Memory B cell (primary cell): ENCODE measurements around the gene LARGE1.

Experiments used
- ATAC-seq: fragments of 150-1000 bp; cut with Tn5 transposase; 2 replicates; pipeline ENCODE4 v1.10.0; 2021; ENCODE audit warnings: low read depth, mild to moderate bottlenecking, moderate library complexity
- DNase-seq, 2 donors: peaks; one replicate each; pipeline ENCODE4 v3.0.0; 2022; ENCODE audit warnings: low spot score in 2 of 2
- H3K27ac Mint-ChIP-seq: one replicate; pipeline ENCODE4 v1.8.0; 2022; ENCODE audit warnings: mild to moderate bottlenecking, moderate library complexity, mixed read lengths
- H3K27me3 Mint-ChIP-seq: one replicate; pipeline ENCODE4 v1.8.0; 2022; ENCODE audit warnings: mixed read lengths
- H3K36me3 Mint-ChIP-seq: one replicate; pipeline ENCODE4 v1.8.0; 2022; ENCODE audit warnings: mild to moderate bottlenecking, mixed read lengths
- H3K4me1 Mint-ChIP-seq: one replicate; pipeline ENCODE4 v1.8.0; 2022; ENCODE audit warnings: mixed read lengths
- H3K4me3 Mint-ChIP-seq: one replicate; pipeline ENCODE4 v1.8.0; 2022; ENCODE audit warnings: mild to moderate bottlenecking, moderate library complexity, mixed read lengths
- H3K9me3 Mint-ChIP-seq: one replicate; pipeline ENCODE4 v1.8.0; 2022; ENCODE audit warnings: mixed read lengths

Gene LARGE1

DNA sequence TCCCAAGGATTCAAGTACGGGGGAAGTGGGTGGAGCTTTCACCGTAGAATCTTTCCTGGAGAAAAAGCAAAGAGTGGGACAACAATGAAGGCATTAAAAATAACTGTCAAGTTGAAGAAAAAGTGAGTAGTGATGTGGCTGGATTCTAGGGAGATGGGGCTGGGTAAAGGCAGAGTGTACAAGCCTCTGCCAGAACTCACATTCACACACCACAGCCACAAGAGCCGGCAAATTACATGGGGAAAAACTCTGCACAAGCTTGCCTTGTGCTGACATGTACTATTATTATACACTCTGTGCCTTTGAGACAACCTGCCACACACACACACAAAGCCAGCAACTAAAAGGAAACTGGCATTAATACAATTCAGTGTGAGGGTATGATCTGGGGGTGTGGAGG lies 182.6 kb downstream of the LARGE1 start:
- H3K4me1 Mint-ChIP-seq = peaks cover 6% of the 10 kb centered on the region
- no peaks in the 10 kb centered on the region for H3K9me3 Mint-ChIP-seq
- ATAC-seq = no peak

GRCh38 chr22:33735978-33736377 lies 184.3 kb downstream of the LARGE1 start:
- no peaks in the 10 kb centered on the region for H3K4me1 Mint-ChIP-seq

More for the DNA sequence above, 182.6 kb downstream of the LARGE1 start:
- no peak for DNase-seq
- Mint-ChIP-seq H3K36me3 (no peaks in the 10 kb centered on the region), H3K4me3 (no peak overlapping the region), H3K27me3 (no peaks in the 10 kb centered on the region), H3K27ac (no peak overlapping the region)

GRCh38 chr22:33728847-33729246 lies 191.4 kb downstream of the LARGE1 start:
- H3K9me3 Mint-ChIP-seq = peaks cover 3% of the 10 kb centered on the region

More at GRCh38 chr22:33735978-33736377, 184.3 kb downstream of the LARGE1 start:
- Mint-ChIP-seq H3K36me3 (no peaks in the 10 kb centered on the region), H3K4me3 (no peak overlapping the region), H3K27me3 (no peaks in the 10 kb centered on the region), H3K27ac (no peak overlapping the region), H3K9me3 (peaks cover 2% of the 10 kb centered on the region)
- DNase-seq (no peak), ATAC-seq (no peak)

DNA sequence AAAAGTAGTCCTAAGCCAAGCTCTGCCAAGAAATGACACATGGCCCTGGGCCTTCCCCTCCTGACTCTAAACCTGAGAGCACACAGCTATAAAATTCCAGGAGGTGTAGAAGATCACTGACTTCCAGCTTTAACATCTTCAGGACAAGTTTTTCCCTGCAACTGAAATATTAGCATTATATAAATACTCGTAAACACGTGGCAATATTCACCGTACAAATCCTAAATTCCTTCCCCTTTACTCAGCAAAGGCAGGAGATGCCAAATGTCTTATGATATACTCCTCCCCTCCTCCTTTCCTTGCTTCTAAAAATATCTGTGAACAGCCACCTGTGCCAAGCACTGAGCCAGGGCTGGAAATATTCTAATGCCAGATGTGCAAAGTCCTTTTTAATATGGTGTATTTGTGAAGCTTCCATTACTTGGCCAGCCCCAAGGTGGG lies 194.0 kb downstream of the LARGE1 start:
- no peak for ATAC-seq
- peaks cover 3% of the 10 kb centered on the region for H3K9me3 Mint-ChIP-seq
- DNase-seq = no peak

More at GRCh38 chr22:33728847-33729246, 191.4 kb downstream of the LARGE1 start:
- H3K4me1 Mint-ChIP-seq = peaks cover 9% of the 10 kb centered on the region
- no peak overlapping the region for H3K27ac Mint-ChIP-seq
- DNase-seq (no peak), ATAC-seq (no peak)
- H3K36me3 Mint-ChIP-seq = peaks cover 5% of the 10 kb centered on the region
- no peak overlapping the region for H3K4me3 Mint-ChIP-seq
- H3K27me3 Mint-ChIP-seq = peaks cover 2% of the 10 kb centered on the region

GRCh38 chr22:33723915-33724314 lies 196.4 kb downstream of the LARGE1 start:
- DNase-seq (no peak), ATAC-seq (peak; percentile 63)
- peaks cover 10% of the 10 kb centered on the region for H3K4me1 Mint-ChIP-seq
- peaks cover 2% of the 10 kb centered on the region for H3K27me3 Mint-ChIP-seq
- peaks cover 1% of the 10 kb centered on the region for H3K9me3 Mint-ChIP-seq
- H3K4me3 Mint-ChIP-seq = no peak overlapping the region
- H3K27ac Mint-ChIP-seq = peak overlapping the region; percentile 2
- peaks cover 11% of the 10 kb centered on the region for H3K36me3 Mint-ChIP-seq

More for the DNA sequence above, 194.0 kb downstream of the LARGE1 start:
- H3K36me3 Mint-ChIP-seq = peaks cover 9% of the 10 kb centered on the region
- peaks cover 2% of the 10 kb centered on the region for H3K27me3 Mint-ChIP-seq
- H3K4me1 Mint-ChIP-seq = peaks cover 10% of the 10 kb centered on the region
- no peak overlapping the region for H3K4me3 Mint-ChIP-seq
- no peak overlapping the region for H3K27ac Mint-ChIP-seq

DNA sequence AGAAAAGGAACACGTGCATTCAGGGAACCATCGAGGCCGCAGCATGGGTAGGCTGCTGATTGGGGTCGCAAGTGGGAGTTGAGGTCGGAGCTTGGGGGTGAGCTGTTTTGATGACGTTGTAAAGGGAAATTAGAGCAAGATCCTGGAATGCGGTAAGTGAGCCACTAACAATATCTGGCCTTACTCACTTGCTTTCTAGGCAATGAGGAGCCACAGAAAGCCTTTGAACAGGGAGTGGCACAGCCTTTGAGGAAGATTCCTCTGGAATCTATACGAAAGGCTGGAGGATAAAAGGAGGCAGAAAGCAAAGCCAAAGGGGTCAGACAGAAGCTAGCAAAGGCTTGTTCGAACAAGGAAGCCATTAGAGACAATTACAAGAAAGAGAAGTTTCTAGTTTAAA lies 197.5 kb downstream of the LARGE1 start:
- no peak for DNase-seq
- no peak for ATAC-seq
- H3K4me1 Mint-ChIP-seq = peaks cover 10% of the 10 kb centered on the region
- peaks cover 11% of the 10 kb centered on the region for H3K36me3 Mint-ChIP-seq
- H3K27me3 Mint-ChIP-seq = peaks cover 2% of the 10 kb centered on the region
- H3K9me3 Mint-ChIP-seq = peaks cover 1% of the 10 kb centered on the region
- no peak overlapping the region for H3K27ac Mint-ChIP-seq
- no peak overlapping the region for H3K4me3 Mint-ChIP-seq

- ATAC-seq (no peak), DNase-seq (no peak)
- H3K9me3 Mint-ChIP-seq = peaks cover 7% of the 10 kb centered on the region
- peaks cover 17% of the 10 kb centered on the region for H3K36me3 Mint-ChIP-seq
- no peak overlapping the region for H3K4me3 Mint-ChIP-seq
- peaks cover 13% of the 10 kb centered on the region for H3K4me1 Mint-ChIP-seq
- H3K27ac Mint-ChIP-seq = no peak overlapping the region
- peaks cover 2% of the 10 kb centered on the region for H3K27me3 Mint-ChIP-seq
Observed at GRCh38 chr22:33720166-33720878, 200.0 kb downstream of the LARGE1 start.

DNA sequence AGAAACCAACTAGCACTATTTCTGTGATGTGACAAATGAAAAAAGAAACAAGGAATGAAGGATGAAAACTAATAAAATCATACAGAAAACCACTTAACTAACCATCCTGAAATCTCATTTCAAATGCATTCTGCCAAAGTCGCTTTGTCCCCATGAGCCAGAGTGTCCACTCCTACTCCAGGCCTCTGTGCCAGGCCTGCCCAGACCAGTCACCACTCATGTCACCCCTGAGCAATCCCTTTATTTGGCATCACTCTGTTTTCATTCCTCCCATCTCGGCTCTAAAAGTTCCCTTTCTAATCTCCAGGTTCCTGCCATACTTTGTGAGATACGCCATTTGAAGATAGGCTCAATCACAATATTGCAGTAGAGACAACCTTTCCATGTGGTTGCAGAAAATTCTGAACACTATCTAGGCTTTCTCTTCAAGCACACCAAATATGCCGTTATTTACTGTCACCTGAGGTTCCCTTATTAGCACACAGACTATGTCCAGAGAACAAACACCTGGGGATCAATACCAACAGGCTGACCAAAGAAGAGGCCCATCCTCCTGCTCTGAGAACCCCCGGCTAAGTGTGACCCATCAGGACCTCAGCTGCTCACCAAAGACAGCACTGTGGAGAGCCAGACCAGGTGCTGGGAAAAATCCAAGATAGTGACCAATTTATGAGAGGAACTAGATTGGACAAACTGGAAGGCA lies 202.4 kb downstream of the LARGE1 start:
- DNase-seq (no peak), ATAC-seq (no peak)
- Mint-ChIP-seq H3K4me1 (peaks cover 2% of the 10 kb centered on the region), H3K36me3 (peaks cover 18% of the 10 kb centered on the region), H3K27me3 (no peaks in the 10 kb centered on the region), H3K4me3 (no peak overlapping the region), H3K27ac (no peak overlapping the region), H3K9me3 (peaks cover 12% of the 10 kb centered on the region)

- H3K27me3 Mint-ChIP-seq = no peaks in the 10 kb centered on the region
- H3K4me1 Mint-ChIP-seq = peaks cover 4% of the 10 kb centered on the region
- ATAC-seq (no peak), DNase-seq (no peak)
- no peak overlapping the region for H3K27ac Mint-ChIP-seq
- H3K9me3 Mint-ChIP-seq = peaks cover 12% of the 10 kb centered on the region
- H3K4me3 Mint-ChIP-seq = no peak overlapping the region
- peaks cover 17% of the 10 kb centered on the region for H3K36me3 Mint-ChIP-seq
Observed at GRCh38 chr22:33715237-33715985, 204.9 kb downstream of the LARGE1 start.

DNA sequence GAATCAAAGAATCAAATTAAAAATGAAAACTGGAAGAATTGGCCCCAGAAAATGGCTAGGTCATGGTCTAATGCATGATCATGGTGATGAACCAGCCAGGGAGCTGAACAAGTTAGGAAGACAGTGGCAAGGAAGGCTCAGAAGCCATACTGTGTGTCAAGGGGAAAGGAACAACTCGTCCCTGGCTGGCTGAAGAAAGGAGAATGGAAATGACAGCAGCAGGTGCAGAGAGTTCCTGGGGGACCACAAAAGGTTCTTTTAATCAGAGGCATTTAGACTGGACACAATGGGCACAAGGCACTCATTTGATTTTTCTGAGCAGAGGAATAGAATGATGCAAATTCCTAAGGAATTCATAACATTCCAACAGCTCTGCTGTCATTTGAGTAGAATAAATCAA lies 209.9 kb downstream of the LARGE1 start:
- DNase-seq (no peak), ATAC-seq (no peak)
- no peak overlapping the region for H3K4me3 Mint-ChIP-seq
- peaks cover 2% of the 10 kb centered on the region for H3K4me1 Mint-ChIP-seq
- H3K27ac Mint-ChIP-seq = no peak overlapping the region
- H3K36me3 Mint-ChIP-seq = peaks cover 12% of the 10 kb centered on the region
- H3K9me3 Mint-ChIP-seq = peaks cover 7% of the 10 kb centered on the region
- no peaks in the 10 kb centered on the region for H3K27me3 Mint-ChIP-seq

GRCh38 chr22:33707581-33707980 lies 212.7 kb downstream of the LARGE1 start:
- peaks cover 17% of the 10 kb centered on the region for H3K36me3 Mint-ChIP-seq
- no peak overlapping the region for H3K4me3 Mint-ChIP-seq
- H3K27ac Mint-ChIP-seq = no peak overlapping the region
- H3K9me3 Mint-ChIP-seq = peaks cover 7% of the 10 kb centered on the region
- DNase-seq = no peak
- no peak for ATAC-seq
- no peaks in the 10 kb centered on the region for H3K27me3 Mint-ChIP-seq
- peaks cover 2% of the 10 kb centered on the region for H3K4me1 Mint-ChIP-seq

DNA sequence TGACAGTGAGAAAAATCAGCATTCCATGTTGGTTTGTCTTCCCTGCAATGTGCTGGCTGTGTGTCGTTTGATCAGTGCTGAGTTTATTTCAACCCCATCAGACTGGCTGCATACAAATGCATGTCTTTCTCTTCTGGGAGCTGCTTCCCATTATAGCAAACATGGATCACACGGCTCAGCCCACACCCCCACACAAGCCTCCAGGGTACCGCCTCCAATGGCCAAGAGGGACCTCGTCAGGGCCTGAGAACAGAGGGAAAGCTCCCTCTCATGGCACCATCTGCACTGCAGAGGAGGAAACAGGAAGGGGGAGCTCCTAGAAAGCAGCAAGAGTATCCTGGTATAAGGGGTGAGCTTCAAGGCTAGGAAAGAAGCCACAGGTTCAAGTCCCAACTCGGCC lies 214.2 kb downstream of the LARGE1 start:
- H3K27me3 Mint-ChIP-seq = no peaks in the 10 kb centered on the region
- H3K36me3 Mint-ChIP-seq = peaks cover 17% of the 10 kb centered on the region
- ATAC-seq = no peak
- DNase-seq = no peak
- H3K27ac Mint-ChIP-seq = no peak overlapping the region
- H3K9me3 Mint-ChIP-seq = peaks cover 7% of the 10 kb centered on the region
- H3K4me3 Mint-ChIP-seq = no peak overlapping the region
- peaks cover 2% of the 10 kb centered on the region for H3K4me1 Mint-ChIP-seq

- Mint-ChIP-seq H3K36me3 (peaks cover 20% of the 10 kb centered on the region), H3K27me3 (peaks cover 3% of the 10 kb centered on the region), H3K4me1 (no peaks in the 10 kb centered on the region), H3K9me3 (peaks cover 5% of the 10 kb centered on the region), H3K4me3 (no peak overlapping the region), H3K27ac (no peak overlapping the region)
- ATAC-seq (no peak), DNase-seq (no peak)
Observed at GRCh38 chr22:33699176-33699575, 221.1 kb downstream of the LARGE1 start.

DNA sequence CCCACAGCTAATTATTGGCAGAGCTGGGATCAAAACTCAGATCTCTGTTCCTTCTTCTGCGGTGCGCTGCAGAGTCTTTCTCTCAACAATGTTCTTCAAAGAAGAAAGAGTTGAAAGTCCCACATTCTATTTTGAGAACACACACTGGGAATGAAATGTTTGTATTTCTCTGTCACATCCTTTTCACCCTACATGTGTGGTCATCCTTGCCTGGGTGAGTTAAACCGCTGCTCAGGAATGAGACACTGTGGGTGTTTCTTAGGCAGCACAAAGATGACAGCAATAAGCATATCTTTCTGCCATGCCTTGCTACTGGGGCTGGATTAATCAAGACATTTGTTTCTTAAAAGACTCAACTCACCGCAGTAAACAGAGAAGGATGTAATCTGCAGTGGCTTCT lies 222.6 kb downstream of the LARGE1 start:
- peaks cover under 1% of the 10 kb centered on the region for H3K9me3 Mint-ChIP-seq
- DNase-seq = no peak

More for the DNA sequence above, 222.6 kb downstream of the LARGE1 start:
- H3K4me3 Mint-ChIP-seq = no peak overlapping the region
- H3K4me1 Mint-ChIP-seq = no peaks in the 10 kb centered on the region
- ATAC-seq = no peak
- peaks cover 17% of the 10 kb centered on the region for H3K36me3 Mint-ChIP-seq
- no peak overlapping the region for H3K27ac Mint-ChIP-seq
- peaks cover 3% of the 10 kb centered on the region for H3K27me3 Mint-ChIP-seq
